ENCODE results near the gene BIRC2.

BIRC2 gene

GRCh38 chr11:102408339-102408738 is 61.3 kb downstream of the BIRC2 start:
- no CpG with 5 or more reads among the region's 1 CpG for WGBS (ENCODE audit: extremely low coverage, insufficient coverage, insufficient read length)
- H4K91ac ChIP-seq (ENCODE audit: low read depth, low read length), result no peak overlapping the region
- H3K27ac ChIP-seq (ENCODE audit: low read depth, low read length), result no peak overlapping the region
- H2AK5ac ChIP-seq (ENCODE audit: low read length), result no peak overlapping the region
- no peak for DNase-seq
- H2BK120ac ChIP-seq (ENCODE audit: insufficient read depth, low read length, poor library complexity), result no peak overlapping the region
- no peaks in the 10 kb centered on the region for H3K79me2 ChIP-seq (ENCODE audit: control insufficient read depth, insufficient read depth, low read length, poor library complexity)
- no peak overlapping the region for H3K23ac ChIP-seq (ENCODE audit: low read length)
- no peaks in the 10 kb centered on the region for H3K79me1 ChIP-seq (ENCODE audit: low read length)
- no peak overlapping the region for H3K4ac ChIP-seq (ENCODE audit: low read depth, low read length)
- H3K9me3 ChIP-seq (ENCODE audit: insufficient read depth, low read depth, low read length), result no peaks in the 10 kb centered on the region
- H4K12ac ChIP-seq (ENCODE audit: low read depth, low read length), result no peak overlapping the region
- H3K27me3 ChIP-seq (ENCODE audit: insufficient read depth, low read length), result no peaks in the 10 kb centered on the region
- no peak overlapping the region for H3K18ac ChIP-seq (ENCODE audit: low read length)
- H3K4me1 ChIP-seq (ENCODE audit: control insufficient read depth in 1 of 2, insufficient read depth in 2 of 2, low read length in 2 of 2), result peaks cover 5 to 9% of the 10 kb centered on the region in 2 experiments
- no peak overlapping the region for H3K4me3 ChIP-seq (ENCODE audit: low read depth, low read length)
- H4K8ac ChIP-seq (ENCODE audit: low read depth, low read length), result no peak overlapping the region
- H2BK12ac ChIP-seq (ENCODE audit: low read length), result no peak overlapping the region
- H3K9ac ChIP-seq (ENCODE audit: low read length), result no peak overlapping the region
- no peak overlapping the region for H3K4me2 ChIP-seq (ENCODE audit: low read length)
- no peak overlapping the region for H2AFZ ChIP-seq (ENCODE audit: insufficient read depth, low read length, poor library complexity)
- H3K14ac ChIP-seq (ENCODE audit: low read length), result no peak overlapping the region
- peaks cover 0 to 3% of the 10 kb centered on the region in 2 experiments for H3K36me3 ChIP-seq (ENCODE audit: control insufficient read depth in 1 of 2, insufficient read depth in 2 of 2, low read length in 2 of 2)
- no peak overlapping the region for H2BK5ac ChIP-seq (ENCODE audit: low read depth, low read length, poor library complexity)

DNA sequence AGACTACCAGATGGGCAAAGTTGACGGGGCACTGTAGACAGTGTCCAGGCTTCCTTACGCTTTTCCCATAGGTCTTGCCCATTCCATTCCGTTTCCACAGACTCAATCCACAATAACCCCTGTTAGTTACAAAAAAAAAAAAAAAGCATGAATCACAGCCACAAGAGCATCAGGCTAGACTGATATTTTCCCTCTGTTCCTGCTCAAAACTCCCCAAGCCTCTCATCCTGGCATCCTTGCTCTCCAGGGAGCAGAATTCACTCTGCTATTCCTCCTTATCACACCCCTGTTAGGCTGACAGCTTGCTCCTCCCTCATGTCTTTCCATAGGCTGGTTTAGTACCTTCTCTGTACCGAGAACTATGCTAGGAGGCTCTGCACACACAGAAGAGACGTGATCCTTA is 63.4 kb downstream of the BIRC2 start:
- no peaks in the 10 kb centered on the region for H3K27me3 ChIP-seq (ENCODE audit: insufficient read depth, low read length)
- no peak overlapping the region for H3K14ac ChIP-seq (ENCODE audit: low read length)
- no peak overlapping the region for H3K23ac ChIP-seq (ENCODE audit: low read length)
- no peak overlapping the region for H2BK12ac ChIP-seq (ENCODE audit: low read length)
- peak overlapping the region; percentile 50 for H3K27ac ChIP-seq (ENCODE audit: low read depth, low read length)
- no CpG with 5 or more reads among the region's 5 CpGs for WGBS (ENCODE audit: extremely low coverage, insufficient coverage, insufficient read length)
- H3K4ac ChIP-seq (ENCODE audit: low read depth, low read length), result no peak overlapping the region
- no peak overlapping the region for H2AFZ ChIP-seq (ENCODE audit: insufficient read depth, low read length, poor library complexity)
- no peak overlapping the region for H2BK5ac ChIP-seq (ENCODE audit: low read depth, low read length, poor library complexity)
- H3K4me2 ChIP-seq (ENCODE audit: low read length), result no peak overlapping the region
- peaks cover 5 to 9% of the 10 kb centered on the region in 2 experiments for H3K4me1 ChIP-seq (ENCODE audit: control insufficient read depth in 1 of 2, insufficient read depth in 2 of 2, low read length in 2 of 2)
- H2AK5ac ChIP-seq (ENCODE audit: low read length), result no peak overlapping the region
- H4K12ac ChIP-seq (ENCODE audit: low read depth, low read length), result no peak overlapping the region
- H4K91ac ChIP-seq (ENCODE audit: low read depth, low read length), result no peak overlapping the region
- H3K4me3 ChIP-seq (ENCODE audit: low read depth, low read length), result no peak overlapping the region
- no peaks in the 10 kb centered on the region for H3K36me3 ChIP-seq (ENCODE audit: control insufficient read depth in 1 of 2, insufficient read depth in 2 of 2, low read length in 2 of 2)
- H3K9me3 ChIP-seq (ENCODE audit: insufficient read depth, low read depth, low read length), result no peaks in the 10 kb centered on the region
- no peak overlapping the region for H3K9ac ChIP-seq (ENCODE audit: low read length)
- no peak overlapping the region for H4K8ac ChIP-seq (ENCODE audit: low read depth, low read length)
- no peaks in the 10 kb centered on the region for H3K79me2 ChIP-seq (ENCODE audit: control insufficient read depth, insufficient read depth, low read length, poor library complexity)
- no peak overlapping the region for H3K18ac ChIP-seq (ENCODE audit: low read length)
- H2BK120ac ChIP-seq (ENCODE audit: insufficient read depth, low read length, poor library complexity), result no peak overlapping the region
- H3K79me1 ChIP-seq (ENCODE audit: low read length), result no peaks in the 10 kb centered on the region
- DNase-seq, result no peak

- Histone ChIP-seq H3K14ac (ENCODE audit: low read length) (no peak overlapping the region), H4K8ac (ENCODE audit: low read depth, low read length) (no peak overlapping the region), H3K4me3 (ENCODE audit: low read depth, low read length) (no peak overlapping the region), H3K79me1 (ENCODE audit: low read length) (no peaks in the 10 kb centered on the region), H3K27me3 (ENCODE audit: insufficient read depth, low read length) (no peaks in the 10 kb centered on the region), H2BK12ac (ENCODE audit: low read length) (no peak overlapping the region), H3K4me1 (ENCODE audit: control insufficient read depth in 1 of 2, insufficient read depth in 2 of 2, low read length in 2 of 2) (peaks cover 5 to 9% of the 10 kb centered on the region in 2 experiments), H3K36me3 (ENCODE audit: control insufficient read depth in 1 of 2, insufficient read depth in 2 of 2, low read length in 2 of 2) (no peaks in the 10 kb centered on the region), H3K4me2 (ENCODE audit: low read length) (no peak overlapping the region), H4K91ac (ENCODE audit: low read depth, low read length) (no peak overlapping the region), H2AK5ac (ENCODE audit: low read length) (no peak overlapping the region), H3K27ac (ENCODE audit: low read depth, low read length) (peak overlapping the region; percentile 46), H2AFZ (ENCODE audit: insufficient read depth, low read length, poor library complexity) (no peak overlapping the region), H3K23ac (ENCODE audit: low read length) (no peak overlapping the region), H3K18ac (ENCODE audit: low read length) (no peak overlapping the region), H3K9ac (ENCODE audit: low read length) (no peak overlapping the region), H2BK120ac (ENCODE audit: insufficient read depth, low read length, poor library complexity) (no peak overlapping the region), H3K9me3 (ENCODE audit: insufficient read depth, low read depth, low read length) (no peaks in the 10 kb centered on the region), H3K79me2 (ENCODE audit: control insufficient read depth, insufficient read depth, low read length, poor library complexity) (no peaks in the 10 kb centered on the region), H4K12ac (ENCODE audit: low read depth, low read length) (no peak overlapping the region), H3K4ac (ENCODE audit: low read depth, low read length) (peak overlapping the region; percentile 30), H2BK5ac (ENCODE audit: low read depth, low read length, poor library complexity) (no peak overlapping the region)
- no CpG with 5 or more reads among the region's 7 CpGs for WGBS (ENCODE audit: extremely low coverage, insufficient coverage, insufficient read length)
- DNase-seq, result no peak
Measured at GRCh38 chr11:102411142-102411541, 64.1 kb downstream of the BIRC2 start.

- no peak overlapping the region for H2AK5ac ChIP-seq (ENCODE audit: low read length)
- H3K27me3 ChIP-seq (ENCODE audit: insufficient read depth, low read length), result no peaks in the 10 kb centered on the region
- no peak overlapping the region for H4K91ac ChIP-seq (ENCODE audit: low read depth, low read length)
- H3K79me1 ChIP-seq (ENCODE audit: low read length), result no peaks in the 10 kb centered on the region
- no peak overlapping the region for H4K8ac ChIP-seq (ENCODE audit: low read depth, low read length)
- no peak overlapping the region for H3K18ac ChIP-seq (ENCODE audit: low read length)
- H3K27ac ChIP-seq (ENCODE audit: low read depth, low read length), result no peak overlapping the region
- no peaks in the 10 kb centered on the region for H3K79me2 ChIP-seq (ENCODE audit: control insufficient read depth, insufficient read depth, low read length, poor library complexity)
- no peak overlapping the region for H3K9ac ChIP-seq (ENCODE audit: low read length)
- no peak overlapping the region for H4K12ac ChIP-seq (ENCODE audit: low read depth, low read length)
- no peak overlapping the region for H2BK120ac ChIP-seq (ENCODE audit: insufficient read depth, low read length, poor library complexity)
- H2BK12ac ChIP-seq (ENCODE audit: low read length), result no peak overlapping the region
- no peaks in the 10 kb centered on the region for H3K9me3 ChIP-seq (ENCODE audit: insufficient read depth, low read depth, low read length)
- no peak overlapping the region for H3K23ac ChIP-seq (ENCODE audit: low read length)
- H3K4me3 ChIP-seq (ENCODE audit: low read depth, low read length), result no peak overlapping the region
- no peak overlapping the region for H2AFZ ChIP-seq (ENCODE audit: insufficient read depth, low read length, poor library complexity)
- DNase-seq, result no peak
- WGBS (ENCODE audit: extremely low coverage, insufficient coverage, insufficient read length), result no CpG with 5 or more reads among the region's 4 CpGs
- H3K14ac ChIP-seq (ENCODE audit: low read length), result no peak overlapping the region
- H3K4me1 ChIP-seq (ENCODE audit: control insufficient read depth in 1 of 2, insufficient read depth in 2 of 2, low read length in 2 of 2), result peaks cover 5 to 9% of the 10 kb centered on the region in 2 experiments
- H3K4me2 ChIP-seq (ENCODE audit: low read length), result no peak overlapping the region
- H3K4ac ChIP-seq (ENCODE audit: low read depth, low read length), result no peak overlapping the region
- H3K36me3 ChIP-seq (ENCODE audit: control insufficient read depth in 1 of 2, insufficient read depth in 2 of 2, low read length in 2 of 2), result no peaks in the 10 kb centered on the region
- no peak overlapping the region for H2BK5ac ChIP-seq (ENCODE audit: low read depth, low read length, poor library complexity)
Measured at GRCh38 chr11:102413497-102413896, 66.5 kb downstream of the BIRC2 start.

All from trophoblast cell (in vitro differentiated cells and primary cell).